SU-DHL-6 (cell line): ENCODE measurements around the gene KRT84.

Source experiments
- H2AFZ ChIP-seq: fragments of 200-600 bp; sonication (generic); 2 replicates; pipeline ENCODE4 v1.6.1; 2014; ENCODE audit warnings: low read depth, mild to moderate bottlenecking, moderate library complexity, mixed read lengths, antibody characterized with exemption, low read length; ENCODE audit not compliant: severe bottlenecking
- H3F3A ChIP-seq: fragments of 200-600 bp; shearing (Covaris generic); 2 replicates; pipeline ENCODE4 v1.6.0; 2016; ENCODE audit warnings: antibody characterized with exemption, mild to moderate bottlenecking; ENCODE audit not compliant: insufficient read depth
- H3K27ac ChIP-seq: fragments of 200-600 bp; sonication (generic); 2 replicates; pipeline ENCODE4 v1.5.1; 2016; ENCODE audit warnings: low read depth, mild to moderate bottlenecking, low read length, moderate library complexity, mixed read lengths
- H3K27me3 ChIP-seq: fragments of 200-600 bp; sonication (generic), shearing (Covaris generic); 2 replicates; pipeline ENCODE4 v1.6.0; 2014; ENCODE audit warnings: mild to moderate bottlenecking, low read length
- H3K36me3 ChIP-seq: fragments of 200-600 bp; sonication (generic); 2 replicates; pipeline ENCODE4 v1.6.1; 2014; ENCODE audit warnings: mild to moderate bottlenecking, low read length, mixed read lengths
- H3K4me2 ChIP-seq: fragments of 300-600, 200-600 bp; shearing (Covaris generic), sonication (generic); 2 replicates; pipeline ENCODE4 v1.6.0; 2014; ENCODE audit warnings: low read length, low read depth, mild to moderate bottlenecking; ENCODE audit not compliant: poor library complexity, severe bottlenecking
- H3K4me3 ChIP-seq: fragments of 200-600 bp; sonication (generic); 2 replicates; pipeline ENCODE4 v1.5.1; 2014; ENCODE audit warnings: antibody characterized with exemption, low read length, mild to moderate bottlenecking, mixed read lengths; ENCODE audit not compliant: insufficient read depth, poor library complexity, severe bottlenecking
- H3K79me2 ChIP-seq: fragments of 200-600 bp; sonication (generic); 2 replicates; pipeline ENCODE4 v1.6.1; 2014; ENCODE audit warnings: mild to moderate bottlenecking, low read length, moderate library complexity; ENCODE audit not compliant: insufficient read depth
- H3K9ac ChIP-seq: fragments of 200-600 bp; sonication (generic); 2 replicates; pipeline ENCODE4 v1.7.0; 2014; ENCODE audit warnings: mild to moderate bottlenecking, low read length
- H3K9me2 ChIP-seq: fragments of 200-600 bp; sonication (generic); replicated peaks from 2 replicates; pipeline ENCODE4 v1.6.1; 2014; ENCODE audit warnings: low read length; ENCODE audit not compliant: insufficient read depth
- H3K9me3 ChIP-seq: fragments of 200-600 bp; sonication (generic); 2 replicates; pipeline ENCODE4 v1.6.1; 2014; ENCODE audit warnings: low read length, mixed read lengths; ENCODE audit not compliant: insufficient read depth
- H4K20me1 ChIP-seq: fragments of 200-600 bp; sonication (generic); 2 replicates; pipeline ENCODE4 v1.6.1; 2014; ENCODE audit warnings: low read depth, mild to moderate bottlenecking, antibody characterized with exemption, low read length, moderate library complexity, mixed read lengths
- CTCF ChIP-seq: fragments of 200-600 bp; sonication (generic); IDR thresholded peaks from one replicate; pipeline ENCODE4 v1.5.1; 2017; ENCODE audit warnings: antibody characterized with exemption, mild to moderate bottlenecking, low read length, moderate library complexity; ENCODE audit not compliant: insufficient read depth, poor library complexity, severe bottlenecking
- EZH2phosphoT487 ChIP-seq: fragments of 200-600 bp; sonication (generic), shearing (Covaris generic); conservative IDR thresholded peaks from 2 replicates; pipeline ENCODE4 v1.6.1; 2018; ENCODE audit warnings: mild to moderate bottlenecking, antibody characterized with exemption, low read length, moderate library complexity, mixed read lengths

KRT84 gene

GRCh38 chr12:52364061-52364460, 21.4 kb downstream of the KRT84 start:
- Histone ChIP-seq H2AFZ (no peak overlapping the region), H3K27me3 (no peaks in the 10 kb centered on the region), H3K9me3 (no peaks in the 10 kb centered on the region), H3K9ac (no peak overlapping the region), H3K79me2 (no peaks in the 10 kb centered on the region), H3F3A (no peaks in the 10 kb centered on the region), H3K27ac (no peak overlapping the region), H3K4me2 (no peak overlapping the region), H3K36me3 (no peaks in the 10 kb centered on the region), H4K20me1 (no peaks in the 10 kb centered on the region), H3K4me3 (no peak overlapping the region), H3K9me2 (no peaks in the 10 kb centered on the region)
- TF ChIP-seq CTCF (no peak), EZH2phosphoT487 (no peak)

GRCh38 chr12:52363111-52363679, 22.3 kb downstream of the KRT84 start:
- TF ChIP-seq EZH2phosphoT487 = no peak
- TF ChIP-seq CTCF = no peak
- no peaks in the 10 kb centered on the region for H3K9me3 ChIP-seq
- H3F3A ChIP-seq = no peaks in the 10 kb centered on the region
- H3K27me3 ChIP-seq = no peaks in the 10 kb centered on the region
- no peak overlapping the region for H3K9ac ChIP-seq
- H3K9me2 ChIP-seq = no peaks in the 10 kb centered on the region
- H3K36me3 ChIP-seq = no peaks in the 10 kb centered on the region
- H2AFZ ChIP-seq = no peak overlapping the region
- no peak overlapping the region for H3K4me2 ChIP-seq
- no peak overlapping the region for H3K27ac ChIP-seq
- H4K20me1 ChIP-seq = no peaks in the 10 kb centered on the region
- no peaks in the 10 kb centered on the region for H3K79me2 ChIP-seq
- no peak overlapping the region for H3K4me3 ChIP-seq

DNA sequence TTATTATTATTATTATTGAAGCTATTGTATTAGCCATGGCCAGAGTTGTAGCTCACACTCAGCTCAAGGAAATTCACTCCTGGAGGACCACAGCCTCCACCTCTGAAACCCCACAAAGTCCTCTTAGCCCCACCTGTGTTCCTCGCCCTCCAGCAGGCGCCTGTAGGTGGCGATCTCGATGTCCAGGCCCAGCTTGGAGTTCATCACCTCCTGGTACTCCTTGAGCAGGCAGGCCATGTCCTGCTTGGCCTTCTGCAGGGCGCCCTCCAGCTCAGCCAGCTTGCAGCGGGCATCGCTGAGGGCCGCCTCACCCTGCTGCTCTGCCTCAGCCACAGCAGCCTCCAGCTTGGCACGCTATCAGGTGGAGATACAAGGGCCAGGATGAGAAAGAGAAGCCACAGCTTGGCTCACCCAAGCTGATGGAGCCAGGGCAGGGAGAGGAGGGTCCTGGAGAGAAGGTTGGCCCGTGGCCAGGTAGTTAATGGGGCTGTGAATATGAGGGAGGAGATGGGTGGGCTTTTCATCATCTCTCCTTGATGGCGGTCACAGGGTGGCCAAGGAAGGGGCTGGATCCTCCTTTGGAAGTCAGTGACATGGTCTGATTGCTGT, 23.2 kb downstream of the KRT84 start:
- Histone ChIP-seq H4K20me1 (no peaks in the 10 kb centered on the region), H2AFZ (no peak overlapping the region), H3K4me2 (no peak overlapping the region), H3K27ac (no peak overlapping the region), H3F3A (no peaks in the 10 kb centered on the region), H3K4me3 (no peak overlapping the region), H3K79me2 (no peaks in the 10 kb centered on the region), H3K9me3 (no peaks in the 10 kb centered on the region), H3K9ac (no peak overlapping the region), H3K36me3 (no peaks in the 10 kb centered on the region), H3K9me2 (no peaks in the 10 kb centered on the region), H3K27me3 (no peaks in the 10 kb centered on the region)
- TF ChIP-seq CTCF (peak; percentile 41), EZH2phosphoT487 (no peak)
